HepG2 (cell line): ENCODE measurements around the gene IQCE. TPM values are rescaled to one million over a fixed set of nuclear protein-coding genes. Genes with fewer than 3 reads are reported as not detected.

ENCODE experiments used
- ATAC-seq: fragments of 200-7000 bp; cut with Tn5 transposase; 3 replicates; pipeline ENCODE4 v1.9.1; 2020; ENCODE audit warnings: mild to moderate bottlenecking, moderate library complexity
- BruUV-seq: library from RNA; stranded (reverse); fragments of 400-500 nt; replicated peaks from 2 replicates; lab custom pipeline; 2021; lab: Mats Ljungman, UMichigan
- CTCF ChIA-PET: fragments of 300-600 bp; formaldehyde crosslinking; extraction: SDS; loops from one replicate; lab custom pipeline; 2021; ENCODE audit warnings: low total read pairs, inconsistent platforms, low intra/inter-chr PET ratio; lab: Yijun Ruan, JAX
- POLR2A ChIA-PET: fragments of 350-600 bp; sonication (Branson Sonifier 250); formaldehyde crosslinking; loops from one replicate; lab custom pipeline; 2020; ENCODE audit warnings: antibody characterized with exemption, inconsistent platforms; lab: Yijun Ruan, JAX
- DNase-seq: peaks from one replicate; pipeline ENCODE4 v3.0.0-alpha.2; 2015; ENCODE audit warnings: low spot score
- FAIRE-seq: peaks from 3 replicates; lab custom pipeline; 2011; peaks lifted over from hg19 to GRCh38; lab: Jason Lieb, UNC
- H2AFZ ChIP-seq: one replicate; pipeline ENCODE4 v1.6.1; 2011; ENCODE audit warnings: low read length, inconsistent platforms
- H3K27ac ChIP-seq: fragments of 300-600 bp; 3 replicates; pipeline ENCODE4 v1.8.0; 2011; ENCODE audit warnings: mixed run types, mild to moderate bottlenecking, mixed read lengths, low read length, inconsistent platforms; ENCODE audit not compliant: insufficient read depth; ENCODE audit errors: extremely low read length
- H3K27me3 ChIP-seq, 2 experiments: fragments of 200-600 bp in 1 of 2; 2 replicates in 1 of 2; 3 replicates in 1 of 2; pipeline versions ENCODE4 v1.6.0 to v1.8.0; 2011; ENCODE audit warnings: low read length in 2 of 2, mild to moderate bottlenecking in 2 of 2, moderate library complexity in 2 of 2, inconsistent platforms in 1 of 2; ENCODE audit not compliant: insufficient read depth in 2 of 2, control insufficient read depth in 1 of 2
- H3K36me3 ChIP-seq, 2 experiments: fragments of 200-600 bp in 1 of 2; replicated peaks in 1 of 2; 2 replicates in 1 of 2; 3 replicates in 1 of 2; pipeline versions ENCODE4 v1.5.1 to v1.8.0; 2011; ENCODE audit warnings: low read length in 2 of 2, inconsistent platforms in 1 of 2; ENCODE audit not compliant: insufficient read depth in 2 of 2, control insufficient read depth in 1 of 2
- H3K4me1 ChIP-seq: 2 replicates; pipeline ENCODE4 v1.5.1; 2012; ENCODE audit warnings: low read length, inconsistent platforms; ENCODE audit not compliant: insufficient read depth
- H3K4me2 ChIP-seq: 2 replicates; pipeline ENCODE4 v1.6.0; 2011; ENCODE audit warnings: low read depth, low read length, inconsistent platforms
- H3K4me3 ChIP-seq, 3 experiments: fragments of 200-600 bp in 1 of 3; sonication (generic), shearing (Covaris generic) in 1 of 3; replicated peaks in 1 of 3; 2 replicates each; pipeline ENCODE4 v1.5.1; 2011 to 2016; ENCODE audit warnings: low read length in 3 of 3, inconsistent platforms in 2 of 3, low read depth in 2 of 3, mild to moderate bottlenecking in 2 of 3, control low read depth in 1 of 3, mixed read lengths in 1 of 3; ENCODE audit not compliant: insufficient read depth in 1 of 3
- H3K79me2 ChIP-seq: one replicate; pipeline ENCODE4 v1.6.1; 2011; ENCODE audit warnings: low read length, inconsistent platforms; ENCODE audit not compliant: insufficient read depth
- H3K9ac ChIP-seq: 2 replicates; pipeline ENCODE4 v1.6.0; 2011; ENCODE audit warnings: mild to moderate bottlenecking, low read depth, low read length, inconsistent platforms; ENCODE audit not compliant: insufficient read depth
- H3K9me3 ChIP-seq: 2 replicates; pipeline ENCODE4 v1.5.1; 2012; ENCODE audit warnings: mild to moderate bottlenecking, low read length
- H4K20me1 ChIP-seq: 2 replicates; pipeline ENCODE4 v1.6.0; 2011; ENCODE audit warnings: inconsistent platforms, mild to moderate bottlenecking, low read length, moderate library complexity; ENCODE audit not compliant: insufficient read depth
- GTF2F1 ChIP-seq: fragments of 150-350 bp; IDR thresholded peaks from 2 replicates; pipeline ENCODE4 v1.6.1; 2014; ENCODE audit warnings: low read length
- KDM1A ChIP-seq: IDR thresholded peaks from 2 replicates; pipeline ENCODE4 v1.6.1; 2016; ENCODE audit warnings: missing compliant biosample characterization
- PRDM4 ChIP-seq: sonication (generic); formaldehyde crosslinking; IDR thresholded peaks from 2 replicates; pipeline ENCODE4 v1.9.0; 2021; ENCODE audit warnings: missing genetic modification reagents, borderline replicate concordance
- SRSF1 ChIP-seq: fragments of 200-400 bp; formaldehyde crosslinking; optimal IDR thresholded peaks from 2 replicates; pipeline ENCODE3; 2017; ENCODE audit warnings: mild to moderate bottlenecking, low read depth, low read length, moderate library complexity
- ZNF17 ChIP-seq: sonication (generic); formaldehyde crosslinking; IDR thresholded peaks from 2 replicates; pipeline ENCODE4 v1.5.0; 2020; ENCODE audit warnings: mild to moderate bottlenecking, missing genetic modification reagents
- ZNF263 ChIP-seq: sonication (generic); formaldehyde crosslinking; IDR thresholded peaks from 2 replicates; pipeline ENCODE4 v1.4.0; 2020; ENCODE audit warnings: missing genetic modification reagents
- ZNF350 ChIP-seq: sonication (generic); formaldehyde crosslinking; IDR thresholded peaks from 2 replicates; pipeline ENCODE4 v1.4.0; 2020; ENCODE audit warnings: mild to moderate bottlenecking, low read depth, missing genetic modification reagents, borderline replicate concordance
- ZSCAN9 ChIP-seq: IDR thresholded peaks from 2 replicates; pipeline ENCODE4 v1.6.1; 2016; ENCODE audit warnings: borderline replicate concordance
- whole genome bisulfite sequencing: methylation state at CpG from one replicate; pipeline ENCODE4 v1.1.6; 2017; ENCODE audit warnings: low lambda C conversion rate; 5-methylcytosine and 5-hydroxymethylcytosine counted together
- in situ Hi-C: cut with HindIII; loops from 2 replicates; pipeline ENCODE4 v1.10.0; 2017; ENCODE audit warnings: low pct_unique_long_range_greater_than_20kb; ENCODE audit not compliant: extremely low pct_ligation_motif_present
- intact Hi-C: fragments of 100-400 bp; cut with micrococcal nuclease; formaldehyde crosslinking; loops from one replicate; pipeline ENCODE4 v1.10.0; 2022; ENCODE audit not compliant: unreplicated experiment
- polyA plus RNA-seq, 8 experiments: library from polyadenylated mRNA; depleted of rRNA in 3 of 8; stranded (reverse) in 7 of 8; unstranded in 1 of 8; fragments of >200 nt; fragmentation: Illumina TruSeq in 4 of 8; extraction: Trizol in 4 of 8; gene quantifications; 2 replicates each; pipeline versions ENCODE4 v1.2.1 to v1.2.3, GENCODE V29; 2011 to 2016; ENCODE audit warnings: low read depth in 4 of 8, missing spikeins in 1 of 8, mixed read lengths in 1 of 8; ENCODE audit not compliant: insufficient read depth in 1 of 8
- total RNA-seq, 5 experiments: library from RNA; depleted of rRNA; stranded (reverse); fragments of >200 nt; fragmentation: Illumina TruSeq; extraction: Trizol; gene quantifications; 2 replicates each; pipeline ENCODE4 v1.2.3, GENCODE V29; 2016; ENCODE audit warnings: low read depth in 1 of 5
- TF ChIP-seq, protein P1 (sequence below): sonication (generic); formaldehyde crosslinking; IDR thresholded peaks from 2 replicates; pipeline ENCODE4 v1.5.0; 2020; ENCODE audit warnings: missing genetic modification reagents, mild to moderate bottlenecking, borderline replicate concordance

Gene IQCE
- total and polyA plus RNA-seq, 2 of the 13 experiments (the other 11 are each of a cell fraction or from before 2014, with no cell fraction given): 1.5 to 2.5 TPM

GRCh38 chr7:2594599-2594998 lies 35.8 kb downstream of the IQCE start:
- ATAC-seq (no peak), DNase-seq (no peak), FAIRE-seq (no peak)
- in situ Hi-C loops (no loop called here), intact Hi-C loops (no loop called here)
- CTCF ChIA-PET: no interaction called here
- BruUV-seq: no TSS peak
- no peaks in the 10 kb centered on the region for H3K36me3 ChIP-seq
- TF ChIP-seq ZNF263 (CRISPR knock-in tag) (no peak), GTF2F1 (no peak), ZNF17 (CRISPR knock-in tag) (no peak), KDM1A (no peak), ZNF350 (no peak), SRSF1 (no peak), ZSCAN9 (CRISPR knock-in tag) (no peak), PRDM4 (CRISPR knock-in tag) (no peak)
- TF ChIP-seq, protein P1, sequence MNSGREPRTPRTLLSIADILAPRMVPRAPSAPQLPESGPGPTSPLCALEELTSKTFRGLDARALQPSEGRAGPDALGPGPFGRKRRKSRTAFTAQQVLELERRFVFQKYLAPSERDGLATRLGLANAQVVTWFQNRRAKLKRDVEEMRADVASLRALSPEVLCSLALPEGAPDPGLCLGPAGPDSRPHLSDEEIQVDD: no peak
- H3K27me3 ChIP-seq: no peaks in the 10 kb centered on the region
- H2AFZ ChIP-seq: no peak overlapping the region
- H3K4me2 ChIP-seq: no peak overlapping the region
- no peaks in the 10 kb centered on the region for H3K9me3 ChIP-seq
- no peaks in the 10 kb centered on the region for H3K79me2 ChIP-seq
- no peak overlapping the region for H3K27ac ChIP-seq
- no peaks in the 10 kb centered on the region for H3K4me1 ChIP-seq
- H4K20me1 ChIP-seq: no peaks in the 10 kb centered on the region
- no peak overlapping the region for H3K9ac ChIP-seq
- H3K4me3 ChIP-seq: no peak overlapping the region
- 96% methylated on average over 10 of the region's 10 CpGs for WGBS
- POLR2A ChIA-PET: no interaction called here
